Pulmonary artery endothelial cell (primary cell): ENCODE results near the gene RNF13. TPM values are rescaled to one million over a fixed set of nuclear protein-coding genes. Genes with fewer than 3 reads are reported as not detected.

Experiments used
- DNase-seq: peaks from one replicate; pipeline ENCODE4 v3.0.0-alpha.2; 2011; ENCODE audit warnings: low read depth, low spot score
- total RNA-seq: library from RNA; depleted of rRNA; stranded (reverse); fragments of >200 nt; gene quantifications from 2 replicates; pipeline ENCODE4 v1.2.3, GENCODE V29; 2014

RNF13 gene
- total RNA-seq = 40.4 and 49.1 TPM in 2 replicates

- peak; percentile 81 for DNase-seq
Measured at GRCh38 chr3:149812606-149813366, at the start of gene RNF13. RNF13 (plus strand) TSS chr3:149813215; CDS start chr3:149846027, 32,812 bp downstream.

- DNase-seq = no peak
Measured at GRCh38 chr3:149763565-149764195, 49.3 kb upstream of the RNF13 start.

- DNase-seq = no peak
Measured at GRCh38 chr3:149764302-149764701, 48.7 kb upstream of the RNF13 start.

- no peak for DNase-seq
Measured at GRCh38 chr3:149765762-149766334, 47.2 kb upstream of the RNF13 start.

- DNase-seq = no peak
Measured at GRCh38 chr3:149767720-149768119, 45.3 kb upstream of the RNF13 start.

GRCh38 chr3:149768704-149769103, 44.3 kb upstream of the RNF13 start:
- DNase-seq = no peak

GRCh38 chr3:149770246-149770645, 42.8 kb upstream of the RNF13 start:
- no peak for DNase-seq

GRCh38 chr3:149771652-149772271, 41.3 kb upstream of the RNF13 start:
- no peak for DNase-seq

- DNase-seq = no peak
Measured at GRCh38 chr3:149772861-149773260, 40.2 kb upstream of the RNF13 start.

GRCh38 chr3:149776170-149776569, 36.8 kb upstream of the RNF13 start:
- no peak for DNase-seq

- no peak for DNase-seq
Measured at GRCh38 chr3:149777414-149778214, 35.4 kb upstream of the RNF13 start.

GRCh38 chr3:149781211-149781610, 31.8 kb upstream of the RNF13 start:
- no peak for DNase-seq

GRCh38 chr3:149781741-149782140, 31.3 kb upstream of the RNF13 start:
- no peak for DNase-seq

GRCh38 chr3:149783576-149783975, 29.4 kb upstream of the RNF13 start:
- no peak for DNase-seq

GRCh38 chr3:149784064-149784704, 28.8 kb upstream of the RNF13 start:
- no peak for DNase-seq

GRCh38 chr3:149790268-149790667, 22.7 kb upstream of the RNF13 start:
- no peak for DNase-seq

GRCh38 chr3:149790698-149791097, 22.3 kb upstream of the RNF13 start:
- no peak for DNase-seq

- DNase-seq = no peak
Measured at GRCh38 chr3:149792452-149793270, 20.4 kb upstream of the RNF13 start, which contains the start of gene ANKUB1. ANKUB1 (minus strand) TSS chr3:149792554; CDS start chr3:149792366, 188 bp downstream.

GRCh38 chr3:149796026-149796425, 17.0 kb upstream of the RNF13 start:
- no peak for DNase-seq

GRCh38 chr3:149800693-149801092, 12.3 kb upstream of the RNF13 start:
- DNase-seq = no peak
